Lung (tissue), 12 donors: ENCODE results near the gene CALD1. TPM values are rescaled to one million over a fixed set of nuclear protein-coding genes. Genes with fewer than 3 reads are reported as not detected.

Experiments used
- ATAC-seq: fragments of 200-7000 bp; cut with Tn5 transposase; one replicate; pipeline ENCODE4 v1.9.1; 2020; ENCODE audit warnings: moderate number of reproducible peaks; ENCODE audit not compliant: insufficient read depth, low FRiP score
- DNase-seq, 3 donors: peaks; one replicate each; pipeline ENCODE4 v3.0.0-alpha.2; 2013 to 2017
- H3K27ac ChIP-seq, 2 donors: one replicate each; pipeline ENCODE4 v1.5.1; 2013; ENCODE audit warnings: mild to moderate bottlenecking in 2 of 2, moderate library complexity in 2 of 2, control low read depth in 1 of 2, inconsistent platforms in 1 of 2, low read depth in 1 of 2, low read length in 1 of 2
- H3K27me3 ChIP-seq, 3 donors: one replicate each; pipeline ENCODE4 v1.5.1; 2013; ENCODE audit warnings: low read length in 2 of 3; ENCODE audit not compliant: control insufficient read depth in 3 of 3, insufficient read depth in 3 of 3
- H3K36me3 ChIP-seq, 4 donors: one replicate each; pipeline ENCODE4 v1.5.1; 2013; ENCODE audit warnings: low read length in 4 of 4, mild to moderate bottlenecking in 1 of 4, moderate library complexity in 1 of 4; ENCODE audit not compliant: control insufficient read depth in 4 of 4, insufficient read depth in 4 of 4
- H3K4me1 ChIP-seq, 5 donors: one replicate each; pipeline ENCODE4 v1.5.1; 2013; ENCODE audit warnings: low read length in 5 of 5, mild to moderate bottlenecking in 2 of 5, moderate library complexity in 1 of 5; ENCODE audit not compliant: control insufficient read depth in 5 of 5, insufficient read depth in 5 of 5
- H3K4me3 ChIP-seq: one replicate; pipeline ENCODE4 v1.5.1; 2013; ENCODE audit warnings: mild to moderate bottlenecking, control low read depth, moderate library complexity
- H3K9ac ChIP-seq, 2 donors: one replicate each; pipeline ENCODE4 v1.5.1; 2013; ENCODE audit warnings: low read length in 2 of 2, control low read depth in 1 of 2; ENCODE audit not compliant: insufficient read depth in 1 of 2
- H3K9me3 ChIP-seq, 4 donors: one replicate each; pipeline ENCODE4 v1.5.1; 2013; ENCODE audit warnings: low read length in 3 of 4, mild to moderate bottlenecking in 1 of 4, moderate library complexity in 1 of 4; ENCODE audit not compliant: control insufficient read depth in 4 of 4, insufficient read depth in 3 of 4
- WGBS, 2 donors: extraction: QIAGEN DNeasy Blood & Tissue Kit; methylation state at CpG; one replicate each; pipeline ENCODE4 v1.1.7; 2013; 5-methylcytosine and 5-hydroxymethylcytosine counted together
- polyA plus RNA-seq, 2 donors: library from polyadenylated mRNA; stranded (reverse); fragments of 200-250 nt; gene quantifications; one replicate each; pipeline ENCODE4 v1.2.1, GENCODE V29; 2013
- total RNA-seq, 2 donors: library from RNA; depleted of rRNA in 1 of 2; stranded (reverse); fragments of >200 nt in 1 of 2; gene quantifications; one replicate each; pipeline ENCODE4 v1.2.1, GENCODE V29; 2014 to 2021
- TF ChIP-seq, protein P1 (sequence below): IDR thresholded peaks from 2 replicates; pipeline ENCODE4 v1.5.1; 2012; ENCODE audit warnings: mild to moderate bottlenecking; ENCODE audit errors: control extremely low read depth, extremely low read depth
- donor health status: control.
- donor health status: control.
- donor health status: Bipolar disorder and iron deficiency.
- donor health status: healthy.
- donor health status: DM: yes; HTN: yes; CAD: no.

The CALD1 gene
- total and polyA plus RNA-seq, 4 donors: 56.4 to 173 (median 92.0) TPM

DNA sequence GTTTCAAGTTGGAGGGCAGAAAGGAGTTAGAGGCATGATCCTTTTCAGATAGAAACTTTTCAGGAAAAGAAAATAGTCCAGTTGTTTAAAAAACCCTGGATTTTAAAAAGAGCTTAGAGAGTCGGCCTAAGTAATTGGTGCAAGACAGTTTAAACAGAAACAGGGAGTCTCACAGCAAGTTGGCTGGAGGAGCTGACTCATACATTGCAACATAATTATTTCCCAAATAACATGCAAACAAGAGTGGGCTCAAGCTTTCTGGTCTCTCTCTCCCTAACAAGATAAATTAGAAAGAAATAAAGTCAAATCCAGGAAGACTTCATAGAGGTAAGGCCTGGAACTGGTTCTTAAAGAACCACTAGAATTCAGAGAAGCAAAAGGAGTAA lies 106.5 kb downstream of the CALD1 start:
- 14 to 20% methylated on average over 1 of the region's 1 CpG for WGBS, 2 donors
- ATAC-seq (peak; percentile 22), DNase-seq (peak in 2 of 3 donors; percentile 78 to 87)
- H3K27ac ChIP-seq: peak overlapping the region in 1 of 2 donors; percentile 96
- H3K4me3 ChIP-seq: no peak overlapping the region
- peaks cover 0 to 4% (median 0%) of the 10 kb centered on the region in 4 donors for H3K36me3 ChIP-seq
- H3K9me3 ChIP-seq: no peaks in the 10 kb centered on the region
- peaks cover 11 to 44% (median 27%) of the 10 kb centered on the region in 5 donors for H3K4me1 ChIP-seq
- peak overlapping the region in 1 of 2 donors; percentile 54 for H3K9ac ChIP-seq
- TF ChIP-seq, protein P1, sequence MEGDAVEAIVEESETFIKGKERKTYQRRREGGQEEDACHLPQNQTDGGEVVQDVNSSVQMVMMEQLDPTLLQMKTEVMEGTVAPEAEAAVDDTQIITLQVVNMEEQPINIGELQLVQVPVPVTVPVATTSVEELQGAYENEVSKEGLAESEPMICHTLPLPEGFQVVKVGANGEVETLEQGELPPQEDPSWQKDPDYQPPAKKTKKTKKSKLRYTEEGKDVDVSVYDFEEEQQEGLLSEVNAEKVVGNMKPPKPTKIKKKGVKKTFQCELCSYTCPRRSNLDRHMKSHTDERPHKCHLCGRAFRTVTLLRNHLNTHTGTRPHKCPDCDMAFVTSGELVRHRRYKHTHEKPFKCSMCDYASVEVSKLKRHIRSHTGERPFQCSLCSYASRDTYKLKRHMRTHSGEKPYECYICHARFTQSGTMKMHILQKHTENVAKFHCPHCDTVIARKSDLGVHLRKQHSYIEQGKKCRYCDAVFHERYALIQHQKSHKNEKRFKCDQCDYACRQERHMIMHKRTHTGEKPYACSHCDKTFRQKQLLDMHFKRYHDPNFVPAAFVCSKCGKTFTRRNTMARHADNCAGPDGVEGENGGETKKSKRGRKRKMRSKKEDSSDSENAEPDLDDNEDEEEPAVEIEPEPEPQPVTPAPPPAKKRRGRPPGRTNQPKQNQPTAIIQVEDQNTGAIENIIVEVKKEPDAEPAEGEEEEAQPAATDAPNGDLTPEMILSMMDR: no peak
- H3K27me3 ChIP-seq: no peaks in the 10 kb centered on the region

DNA sequence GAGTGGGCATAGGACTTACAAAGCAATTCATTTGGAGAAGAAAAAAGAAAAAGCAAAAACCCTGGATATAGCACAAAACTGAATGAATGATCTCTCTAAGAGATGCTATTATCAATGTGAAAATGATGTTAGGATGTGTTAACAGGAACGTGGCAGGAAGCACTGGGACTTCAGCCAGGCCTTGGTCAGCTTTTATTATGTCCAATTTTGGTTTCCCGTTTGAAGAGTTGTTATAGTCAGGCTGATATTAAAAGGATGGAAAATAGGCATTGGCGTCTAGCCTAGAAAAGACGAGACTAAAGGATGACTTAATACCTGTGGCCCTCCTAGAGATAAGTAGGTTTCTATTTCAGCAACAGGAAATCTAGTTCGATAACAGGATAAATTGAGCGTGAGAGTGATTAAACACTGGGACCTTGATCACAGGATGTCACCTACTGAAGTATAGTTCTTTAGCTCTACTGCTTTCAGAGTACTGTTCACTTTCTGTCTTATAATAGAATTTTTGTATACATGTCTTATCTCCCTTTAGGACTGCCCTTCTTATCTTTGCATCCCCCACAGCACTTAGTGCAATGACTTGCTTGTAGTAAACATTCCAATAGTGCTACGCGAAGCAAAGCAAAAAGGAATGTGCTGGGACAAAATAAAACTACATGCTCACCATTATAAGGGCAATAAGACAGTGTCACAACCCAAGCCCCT lies 107.1 kb downstream of the CALD1 start:
- H3K36me3 ChIP-seq: peaks cover 0 to 4% (median 0%) of the 10 kb centered on the region in 4 donors
- H3K4me3 ChIP-seq: no peak overlapping the region
- 28 to 62% methylated on average over 8 of the region's 8 CpGs for WGBS, 2 donors
- H3K4me1 ChIP-seq: peaks cover 11 to 40% (median 27%) of the 10 kb centered on the region in 5 donors
- peak overlapping the region; percentile 37 to 96 for H3K27ac ChIP-seq
- TF ChIP-seq, protein P1: no peak
- ATAC-seq: peak; percentile 28
- H3K9me3 ChIP-seq: no peaks in the 10 kb centered on the region
- peak overlapping the region in 1 of 2 donors; percentile 54 for H3K9ac ChIP-seq
- DNase-seq: peak; percentile 53 to 85 (median 84)
- no peaks in the 10 kb centered on the region for H3K27me3 ChIP-seq

DNA sequence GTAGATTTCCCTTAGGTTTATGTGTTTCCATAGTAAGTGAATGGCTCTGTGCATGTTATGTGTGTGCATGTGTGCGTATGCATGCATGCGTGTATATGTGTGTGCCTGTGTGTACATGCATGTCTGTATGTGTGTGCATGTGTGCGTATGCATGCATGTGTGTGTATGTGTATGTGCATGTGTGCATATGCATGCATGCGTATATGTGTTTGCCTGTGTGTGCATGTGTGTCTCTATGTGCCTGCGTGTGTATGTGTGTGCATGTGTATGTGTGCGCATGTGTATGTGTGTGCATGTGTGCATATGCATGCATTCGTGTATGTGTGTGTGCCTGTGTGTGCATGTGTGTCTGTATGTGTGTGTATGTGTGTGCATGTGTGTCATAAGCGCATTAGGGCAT lies 108.1 kb downstream of the CALD1 start:
- H3K9ac ChIP-seq: no peak overlapping the region
- WGBS, 2 donors: 96 to 98% methylated on average over 8 of the region's 8 CpGs
- H3K27ac ChIP-seq: peak overlapping the region in 1 of 2 donors; percentile 96
- DNase-seq: no peak
- H3K4me1 ChIP-seq: peaks cover 11 to 36% (median 27%) of the 10 kb centered on the region in 5 donors
- H3K4me3 ChIP-seq: no peak overlapping the region
- H3K9me3 ChIP-seq: no peaks in the 10 kb centered on the region
- TF ChIP-seq, protein P1: no peak
- no peaks in the 10 kb centered on the region for H3K27me3 ChIP-seq
- peaks cover 0 to 4% (median 0%) of the 10 kb centered on the region in 4 donors for H3K36me3 ChIP-seq
- no peak for ATAC-seq
